ENCODE measurements around the gene PSMC5. TPM values are rescaled to one million over a fixed set of nuclear protein-coding genes. Genes with fewer than 3 reads are reported as not detected.

PSMC5 gene
- total and polyA plus RNA-seq, 5 donors from 2014 or later = 84.8 to 222 (median 154) TPM

- Histone ChIP-seq H3K27me3 (ENCODE audit: control insufficient read depth, insufficient read depth, low read length) (no peaks in the 10 kb centered on the region), H3K9me3 (ENCODE audit: control insufficient read depth in 2 of 2, low read length in 2 of 2) (no peaks in the 10 kb centered on the region), H3K36me3 (ENCODE audit: control insufficient read depth, insufficient read depth, low read length) (peaks cover 68% of the 10 kb centered on the region), H3K27ac (ENCODE audit: insufficient read depth, low read length, poor library complexity, severe bottlenecking) (peak overlapping the region; percentile 19), H3K4me3 (ENCODE audit: low read depth, low read length) (no peak overlapping the region), H3K4me1 (ENCODE audit: control insufficient read depth, insufficient read depth, low read length, poor library complexity, severe bottlenecking) (peaks cover 60% of the 10 kb centered on the region)
- H3K4me1 Mint-ChIP-seq = peaks cover 4 to 75% (median 31%) of the 10 kb centered on the region in 4 donors
- ATAC-seq (ENCODE audit: low read depth in 2 of 2) (no peak), DNase-seq (no peak)
- H3K27ac Mint-ChIP-seq = peak overlapping the region; percentile 59 to 94 (median 80)
- H3K27me3 Mint-ChIP-seq = no peaks in the 10 kb centered on the region
- H3K36me3 Mint-ChIP-seq = peaks cover 34% of the 10 kb centered on the region
- H3K4me3 Mint-ChIP-seq = peak overlapping the region in 1 of 4 donors; percentile 62
- H3K9me3 Mint-ChIP-seq = no peaks in the 10 kb centered on the region
These were observed 8.0 kb downstream of the PSMC5 start for GRCh38 chr17:63835167-63835720.

DNA sequence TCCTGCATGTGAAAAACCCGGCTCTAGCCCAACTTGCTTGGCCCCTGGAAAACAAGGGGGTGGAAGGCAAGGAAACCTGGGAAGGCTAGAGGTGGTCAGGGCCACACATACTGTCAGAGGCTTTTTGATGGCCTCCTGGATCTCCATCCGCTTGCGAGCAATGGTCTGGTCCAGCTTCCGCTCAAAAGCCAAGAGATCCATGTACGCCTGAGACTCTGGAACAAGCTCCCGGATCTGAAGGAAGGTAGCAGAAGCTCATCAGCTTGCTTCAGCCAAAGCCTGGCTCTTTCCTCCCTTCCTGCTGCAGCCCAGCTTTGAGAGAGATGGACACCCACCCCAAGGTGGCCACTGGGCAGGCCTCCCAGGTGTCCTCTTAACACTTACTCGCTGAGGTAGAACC is 9.6 kb downstream of the PSMC5 start:
- no peaks in the 10 kb centered on the region for H3K27me3 Mint-ChIP-seq
- no peaks in the 10 kb centered on the region for H3K27me3 ChIP-seq (ENCODE audit: control insufficient read depth, insufficient read depth, low read length)
- peaks cover 19% of the 10 kb centered on the region for H3K36me3 Mint-ChIP-seq
- H3K4me3 Mint-ChIP-seq = peak overlapping the region in 1 of 4 donors; percentile 67
- H3K27ac Mint-ChIP-seq = peak overlapping the region in 1 of 3 donors; percentile 58
- H3K4me1 Mint-ChIP-seq = peaks cover 8 to 73% (median 26%) of the 10 kb centered on the region in 4 donors
- DNase-seq (no peak), ATAC-seq (ENCODE audit: low read depth in 2 of 2) (no peak)
- no peaks in the 10 kb centered on the region for H3K9me3 ChIP-seq (ENCODE audit: control insufficient read depth in 2 of 2, low read length in 2 of 2)
- peaks cover 52% of the 10 kb centered on the region for H3K36me3 ChIP-seq (ENCODE audit: control insufficient read depth, insufficient read depth, low read length)
- H3K4me1 ChIP-seq (ENCODE audit: control insufficient read depth, insufficient read depth, low read length, poor library complexity, severe bottlenecking) = peaks cover 60% of the 10 kb centered on the region
- H3K4me3 ChIP-seq (ENCODE audit: low read depth, low read length) = no peak overlapping the region
- peaks cover 0 to 2% (median 0%) of the 10 kb centered on the region in 7 donors for H3K9me3 Mint-ChIP-seq
- H3K27ac ChIP-seq (ENCODE audit: insufficient read depth, low read length, poor library complexity, severe bottlenecking) = no peak overlapping the region

DNA sequence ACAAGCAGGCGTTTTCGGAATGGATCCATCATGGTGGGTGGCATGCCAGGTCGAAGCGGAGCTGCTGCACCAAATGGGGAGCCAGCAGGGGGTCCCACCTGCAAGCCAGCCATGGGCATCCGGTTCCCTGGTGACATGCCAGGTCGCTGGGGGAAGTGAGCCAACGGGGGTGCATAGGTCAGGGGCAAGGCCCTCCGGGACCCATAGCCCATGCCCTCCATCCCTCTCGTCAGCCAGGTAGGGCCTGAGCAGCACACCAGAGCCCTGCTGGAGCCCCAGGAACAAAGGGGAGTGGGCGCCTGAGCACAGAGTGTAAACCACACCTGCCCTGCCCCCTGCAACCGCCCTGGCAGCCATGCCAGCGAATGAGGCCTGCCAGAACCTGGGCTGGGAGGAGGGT is 10.2 kb downstream of the PSMC5 start:
- H3K9me3 Mint-ChIP-seq = peaks cover 0 to 2% (median 0%) of the 10 kb centered on the region in 7 donors
- DNase-seq (no peak), ATAC-seq (ENCODE audit: low read depth in 2 of 2) (no peak)
- H3K27me3 Mint-ChIP-seq = no peaks in the 10 kb centered on the region
- H3K36me3 Mint-ChIP-seq = peaks cover 12% of the 10 kb centered on the region
- H3K27me3 ChIP-seq (ENCODE audit: control insufficient read depth, insufficient read depth, low read length) = no peaks in the 10 kb centered on the region
- H3K36me3 ChIP-seq (ENCODE audit: control insufficient read depth, insufficient read depth, low read length) = peaks cover 45% of the 10 kb centered on the region
- no peak overlapping the region for H3K4me3 Mint-ChIP-seq
- peak overlapping the region in 2 of 3 donors; percentile 51 to 58 for H3K27ac Mint-ChIP-seq
- no peak overlapping the region for H3K4me3 ChIP-seq (ENCODE audit: low read depth, low read length)
- peaks cover 8 to 66% (median 23%) of the 10 kb centered on the region in 4 donors for H3K4me1 Mint-ChIP-seq
- H3K27ac ChIP-seq (ENCODE audit: insufficient read depth, low read length, poor library complexity, severe bottlenecking) = no peak overlapping the region
- H3K9me3 ChIP-seq (ENCODE audit: control insufficient read depth in 2 of 2, low read length in 2 of 2) = no peaks in the 10 kb centered on the region
- peaks cover 55% of the 10 kb centered on the region for H3K4me1 ChIP-seq (ENCODE audit: control insufficient read depth, insufficient read depth, low read length, poor library complexity, severe bottlenecking)

- Mint-ChIP-seq H3K4me1 (peaks cover 8 to 67% (median 23%) of the 10 kb centered on the region in 4 donors), H3K36me3 (peaks cover 9% of the 10 kb centered on the region), H3K27me3 (no peaks in the 10 kb centered on the region), H3K9me3 (peaks cover 0 to 2% (median 0%) of the 10 kb centered on the region in 7 donors), H3K27ac (no peak overlapping the region), H3K4me3 (peak overlapping the region; percentile 55 to 93 (median 70))
- Histone ChIP-seq H3K4me1 (ENCODE audit: control insufficient read depth, insufficient read depth, low read length, poor library complexity, severe bottlenecking) (peaks cover 55% of the 10 kb centered on the region), H3K4me3 (ENCODE audit: low read depth, low read length) (no peak overlapping the region), H3K9me3 (ENCODE audit: control insufficient read depth in 2 of 2, low read length in 2 of 2) (no peaks in the 10 kb centered on the region), H3K27me3 (ENCODE audit: control insufficient read depth, insufficient read depth, low read length) (no peaks in the 10 kb centered on the region), H3K36me3 (ENCODE audit: control insufficient read depth, insufficient read depth, low read length) (peaks cover 39% of the 10 kb centered on the region), H3K27ac (ENCODE audit: insufficient read depth, low read length, poor library complexity, severe bottlenecking) (peak overlapping the region; percentile 67)
- ATAC-seq (ENCODE audit: low read depth in 2 of 2) = no peak
- DNase-seq = no peak
These were observed 10.8 kb downstream of the PSMC5 start for GRCh38 chr17:63837962-63838600.

DNA sequence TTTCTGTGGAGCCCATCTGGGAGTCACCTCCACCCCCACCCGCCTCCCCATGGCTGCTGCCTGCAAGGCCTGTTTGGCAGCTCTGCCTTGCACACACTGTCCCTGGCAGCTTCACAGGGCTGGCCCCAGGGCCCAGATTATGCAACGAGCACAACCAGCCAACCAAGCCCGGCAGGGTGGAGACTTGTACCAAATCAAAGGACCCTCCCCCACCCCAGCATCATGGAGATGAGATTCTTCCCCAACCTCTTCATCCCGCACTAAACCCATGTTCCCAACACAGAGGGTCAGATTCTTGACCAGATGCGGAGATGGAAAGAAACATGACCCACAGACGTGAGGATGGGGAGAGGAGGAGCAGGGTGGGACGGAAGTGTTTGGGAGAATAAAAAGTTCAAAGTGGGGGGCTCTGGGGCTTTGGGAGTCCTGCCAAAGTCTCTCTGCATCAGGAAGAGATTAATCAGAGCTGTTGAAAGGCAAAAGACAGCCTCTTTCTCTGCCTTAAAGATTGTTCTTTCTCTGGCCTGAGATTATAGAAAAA is 11.5 kb downstream of the PSMC5 start:
- H3K27me3 ChIP-seq (ENCODE audit: control insufficient read depth, insufficient read depth, low read length) = no peaks in the 10 kb centered on the region
- DNase-seq (no peak), ATAC-seq (ENCODE audit: low read depth in 2 of 2) (no peak)
- H3K4me3 ChIP-seq (ENCODE audit: low read depth, low read length) = peak overlapping the region; percentile 64
- Mint-ChIP-seq H3K4me1 (peaks cover 8 to 68% (median 26%) of the 10 kb centered on the region in 4 donors), H3K36me3 (peaks cover 9% of the 10 kb centered on the region), H3K27ac (peak overlapping the region; percentile 32 to 89 (median 86)), H3K27me3 (no peaks in the 10 kb centered on the region), H3K9me3 (peaks cover 0 to 2% (median 0%) of the 10 kb centered on the region in 7 donors), H3K4me3 (peak overlapping the region; percentile 73 to 93 (median 84))
- peaks cover 61% of the 10 kb centered on the region for H3K4me1 ChIP-seq (ENCODE audit: control insufficient read depth, insufficient read depth, low read length, poor library complexity, severe bottlenecking)
- no peaks in the 10 kb centered on the region for H3K9me3 ChIP-seq (ENCODE audit: control insufficient read depth in 2 of 2, low read length in 2 of 2)
- H3K27ac ChIP-seq (ENCODE audit: insufficient read depth, low read length, poor library complexity, severe bottlenecking) = peak overlapping the region; percentile 67
- H3K36me3 ChIP-seq (ENCODE audit: control insufficient read depth, insufficient read depth, low read length) = peaks cover 33% of the 10 kb centered on the region

DNA sequence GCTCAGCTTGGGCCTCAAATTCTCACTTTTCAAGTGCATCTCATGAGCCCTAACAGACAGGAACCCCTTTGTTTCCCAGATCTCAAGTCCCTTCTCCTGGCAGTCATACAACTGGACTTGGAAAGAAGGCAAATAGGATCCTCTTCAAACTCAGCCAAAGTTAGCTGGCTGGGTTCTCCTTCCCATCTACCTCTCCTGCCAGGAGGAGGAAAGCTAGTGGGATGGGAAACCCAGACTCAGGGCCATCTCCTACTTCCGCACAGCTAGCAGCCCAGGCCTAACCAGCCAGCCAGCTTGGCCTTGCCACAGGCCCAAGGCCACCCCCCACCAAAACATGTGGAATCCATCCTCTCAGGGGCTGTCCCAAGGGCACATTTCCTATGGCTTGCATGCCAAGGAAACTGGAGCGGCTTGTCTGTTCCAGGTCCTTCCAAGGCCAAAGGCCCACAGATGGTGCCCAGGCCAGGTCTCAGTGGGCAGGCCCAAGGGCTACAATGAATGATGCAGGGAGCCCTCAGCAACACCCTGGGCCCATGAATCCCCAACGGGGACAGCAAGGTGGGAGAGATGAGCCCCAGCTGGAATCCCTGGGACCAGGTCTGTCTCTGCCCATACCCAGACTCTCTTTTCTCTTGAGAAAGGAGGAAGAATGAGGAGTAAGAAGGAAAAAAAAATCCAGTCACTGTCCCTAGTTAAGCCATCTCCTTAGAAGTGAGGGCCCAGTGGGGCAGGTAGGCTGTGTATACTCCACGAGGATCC is 13.5 kb downstream of the PSMC5 start:
- peaks cover 53% of the 10 kb centered on the region for H3K4me1 ChIP-seq (ENCODE audit: control insufficient read depth, insufficient read depth, low read length, poor library complexity, severe bottlenecking)

DNA sequence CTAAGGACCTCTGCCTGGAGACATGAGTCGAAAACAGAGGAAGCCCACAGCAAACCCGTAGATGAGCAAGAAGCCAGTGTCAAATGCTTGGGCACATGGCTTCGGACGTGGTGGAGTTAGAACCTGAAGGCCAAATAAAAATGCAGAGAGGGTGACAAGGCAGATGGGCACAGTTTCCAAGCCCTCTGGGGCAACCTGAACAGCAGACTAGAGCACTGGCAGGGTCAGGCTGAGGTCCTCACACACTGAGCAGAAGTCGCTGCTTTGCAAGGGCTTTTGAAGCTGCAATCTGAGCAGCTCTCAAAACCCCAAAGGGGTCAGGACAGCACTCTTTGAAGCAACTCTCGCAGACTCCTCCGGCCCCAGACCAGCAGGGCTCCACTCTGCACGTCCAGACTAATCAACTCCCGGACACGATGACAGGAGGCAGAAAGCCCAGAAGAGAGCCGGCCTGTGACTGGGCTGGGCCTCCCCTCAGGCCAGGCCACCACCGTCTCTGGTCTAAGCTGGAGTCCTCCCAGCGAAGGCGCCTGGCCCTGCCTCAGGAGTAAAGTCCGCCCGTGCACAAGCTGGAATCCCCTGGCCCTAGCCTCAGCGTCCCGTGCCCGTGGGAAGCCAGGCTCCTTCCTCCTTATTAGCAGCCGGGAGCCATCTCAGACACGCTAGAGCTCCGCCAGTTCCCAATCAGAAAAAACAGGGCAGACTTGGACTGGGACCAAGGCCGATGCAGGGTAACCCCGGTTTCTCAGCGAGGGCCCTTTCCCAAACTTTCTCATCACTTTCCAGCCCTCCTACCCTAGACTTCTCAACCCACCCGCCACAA is 14.3 kb downstream of the PSMC5 start:
- H3K4me1 ChIP-seq (ENCODE audit: control insufficient read depth, insufficient read depth, low read length, poor library complexity, severe bottlenecking) = peaks cover 53% of the 10 kb centered on the region
- H3K27me3 Mint-ChIP-seq = no peaks in the 10 kb centered on the region
- peak overlapping the region; percentile 85 to 96 (median 94) for H3K27ac Mint-ChIP-seq
- peak in 1 of 3 donors; percentile 31 for DNase-seq
- H3K36me3 Mint-ChIP-seq = peaks cover 7% of the 10 kb centered on the region
- H3K9me3 Mint-ChIP-seq = peaks cover 0 to 2% (median 0%) of the 10 kb centered on the region in 7 donors
- H3K27ac ChIP-seq (ENCODE audit: insufficient read depth, low read length, poor library complexity, severe bottlenecking) = peak overlapping the region; percentile 92
- peaks cover 11% of the 10 kb centered on the region for H3K36me3 ChIP-seq (ENCODE audit: control insufficient read depth, insufficient read depth, low read length)
- peaks cover 14 to 57% (median 27%) of the 10 kb centered on the region in 4 donors for H3K4me1 Mint-ChIP-seq
- no peaks in the 10 kb centered on the region for H3K9me3 ChIP-seq (ENCODE audit: control insufficient read depth in 2 of 2, low read length in 2 of 2)
- ATAC-seq (ENCODE audit: low read depth in 2 of 2) = no peak
- peak overlapping the region; percentile 90 to 96 (median 92) for H3K4me3 Mint-ChIP-seq
- no peaks in the 10 kb centered on the region for H3K27me3 ChIP-seq (ENCODE audit: control insufficient read depth, insufficient read depth, low read length)
- peak overlapping the region; percentile 84 for H3K4me3 ChIP-seq (ENCODE audit: low read depth, low read length)

More for the DNA sequence above, 13.5 kb downstream of the PSMC5 start:
- DNase-seq (no peak), ATAC-seq (ENCODE audit: low read depth in 2 of 2) (no peak)
- Mint-ChIP-seq H3K4me1 (peaks cover 8 to 61% (median 25%) of the 10 kb centered on the region in 4 donors), H3K4me3 (peak overlapping the region; percentile 90 to 96 (median 92)), H3K36me3 (peaks cover 7% of the 10 kb centered on the region), H3K27ac (peak overlapping the region; percentile 79 to 96 (median 90)), H3K27me3 (no peaks in the 10 kb centered on the region), H3K9me3 (peaks cover 0 to 2% (median 0%) of the 10 kb centered on the region in 7 donors)
- Histone ChIP-seq H3K27ac (ENCODE audit: insufficient read depth, low read length, poor library complexity, severe bottlenecking) (peak overlapping the region; percentile 92), H3K27me3 (ENCODE audit: control insufficient read depth, insufficient read depth, low read length) (no peaks in the 10 kb centered on the region), H3K36me3 (ENCODE audit: control insufficient read depth, insufficient read depth, low read length) (peaks cover 18% of the 10 kb centered on the region), H3K9me3 (ENCODE audit: control insufficient read depth in 2 of 2, low read length in 2 of 2) (no peaks in the 10 kb centered on the region), H3K4me3 (ENCODE audit: low read depth, low read length) (peak overlapping the region; percentile 84)

Measured in CD4-positive, CD25-positive, alpha-beta regulatory T cell (primary cell).